ENCODE data around the gene SLC29A3. TPM values are rescaled to one million over a fixed set of nuclear protein-coding genes. Genes with fewer than 3 reads are reported as not detected.

Gene SLC29A3
- total and polyA plus RNA-seq, 2 donors from 2014 or later = 5.3 to 5.7 TPM

DNA sequence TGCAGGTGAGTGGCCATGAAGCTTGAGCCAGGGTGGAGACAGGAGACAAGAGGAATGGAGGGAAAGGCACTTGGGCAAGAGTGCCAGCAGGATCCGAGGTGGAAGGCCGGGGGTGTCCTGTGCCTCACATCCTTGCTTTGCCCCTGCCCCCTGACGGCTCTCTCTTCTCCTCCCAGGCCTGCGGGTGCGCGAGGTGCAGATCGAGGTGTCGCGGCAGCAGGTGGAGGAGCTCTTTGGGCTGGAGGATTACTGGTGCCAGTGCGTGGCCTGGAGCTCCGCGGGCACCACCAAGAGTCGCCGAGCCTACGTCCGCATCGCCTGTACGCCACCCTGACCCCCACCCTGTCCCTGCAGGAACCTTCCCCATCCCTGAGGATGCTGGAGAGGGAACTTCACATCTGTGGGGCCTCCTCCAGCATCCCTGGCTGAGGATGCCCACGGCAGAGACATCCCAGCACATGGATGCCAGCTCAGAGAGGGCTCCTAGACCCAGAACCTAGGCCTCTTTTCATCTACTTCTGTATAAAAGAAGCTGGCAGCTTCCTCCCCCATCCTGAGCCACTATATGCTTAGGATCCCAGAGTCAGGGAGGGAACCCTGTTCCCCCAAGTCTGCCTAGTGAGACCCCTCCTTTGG, 34.4 kb upstream of the SLC29A3 start:
- peaks cover 0 to 5% (median 0%) of the 10 kb centered on the region in 3 donors for H3K4me1 ChIP-seq (ENCODE audit: control insufficient read depth in 2 of 3, insufficient read depth in 2 of 3, low read depth in 1 of 3, low read length in 3 of 3)
- no peaks in the 10 kb centered on the region for H3K27me3 ChIP-seq (ENCODE audit: control insufficient read depth, insufficient read depth, low read length)
- no peak for FAIRE-seq
- no peaks in the 10 kb centered on the region for H3K9me3 ChIP-seq (ENCODE audit: control insufficient read depth in 2 of 3, insufficient read depth in 1 of 3, low read length in 3 of 3)
- no peak overlapping the region for H3K27ac ChIP-seq (ENCODE audit: low read depth in 2 of 2, low read length in 2 of 2)
- TF ChIP-seq, protein P1, sequence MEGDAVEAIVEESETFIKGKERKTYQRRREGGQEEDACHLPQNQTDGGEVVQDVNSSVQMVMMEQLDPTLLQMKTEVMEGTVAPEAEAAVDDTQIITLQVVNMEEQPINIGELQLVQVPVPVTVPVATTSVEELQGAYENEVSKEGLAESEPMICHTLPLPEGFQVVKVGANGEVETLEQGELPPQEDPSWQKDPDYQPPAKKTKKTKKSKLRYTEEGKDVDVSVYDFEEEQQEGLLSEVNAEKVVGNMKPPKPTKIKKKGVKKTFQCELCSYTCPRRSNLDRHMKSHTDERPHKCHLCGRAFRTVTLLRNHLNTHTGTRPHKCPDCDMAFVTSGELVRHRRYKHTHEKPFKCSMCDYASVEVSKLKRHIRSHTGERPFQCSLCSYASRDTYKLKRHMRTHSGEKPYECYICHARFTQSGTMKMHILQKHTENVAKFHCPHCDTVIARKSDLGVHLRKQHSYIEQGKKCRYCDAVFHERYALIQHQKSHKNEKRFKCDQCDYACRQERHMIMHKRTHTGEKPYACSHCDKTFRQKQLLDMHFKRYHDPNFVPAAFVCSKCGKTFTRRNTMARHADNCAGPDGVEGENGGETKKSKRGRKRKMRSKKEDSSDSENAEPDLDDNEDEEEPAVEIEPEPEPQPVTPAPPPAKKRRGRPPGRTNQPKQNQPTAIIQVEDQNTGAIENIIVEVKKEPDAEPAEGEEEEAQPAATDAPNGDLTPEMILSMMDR (IDR thresholded peaks at IDR 0.05; ENCODE audit: borderline replicate concordance, extremely low read depth, insufficient read depth) = no peak
- DNase-seq = no peak
- H3K4me3 ChIP-seq (ENCODE audit: low read length in 3 of 3) = no peak overlapping the region
- H3K9ac ChIP-seq (ENCODE audit: low read length in 3 of 3) = no peak overlapping the region
- peaks cover 0 to 4% (median 3%) of the 10 kb centered on the region in 3 donors for H3K36me3 ChIP-seq (ENCODE audit: control insufficient read depth in 2 of 3, insufficient read depth in 3 of 3, low read length in 3 of 3)
- intact Hi-C loops (cut with DNase I) = loop anchor here (10.0 kb wide), 1 partner anchor 370 kb away; no protein-coding TSS in a partner anchor

DNA sequence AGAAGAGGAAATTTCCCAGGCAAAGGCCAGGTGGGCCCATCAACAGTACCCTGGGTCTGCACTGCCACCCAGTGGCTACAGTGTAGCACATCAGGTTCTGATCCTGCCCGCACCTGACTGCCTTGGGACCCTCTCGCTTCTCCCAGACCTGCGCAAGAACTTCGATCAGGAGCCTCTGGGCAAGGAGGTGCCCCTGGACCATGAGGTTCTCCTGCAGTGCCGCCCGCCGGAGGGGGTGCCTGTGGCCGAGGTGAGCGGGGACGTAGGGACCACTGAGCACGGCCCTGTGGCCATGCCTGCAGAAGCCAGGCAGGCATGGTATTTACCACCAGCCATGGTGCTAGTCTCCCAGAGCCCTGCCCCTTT, 33.9 kb upstream of the SLC29A3 start:
- Histone ChIP-seq H3K9ac (ENCODE audit: low read length in 3 of 3) (no peak overlapping the region), H3K4me3 (ENCODE audit: low read length in 3 of 3) (no peak overlapping the region), H3K27me3 (ENCODE audit: control insufficient read depth, insufficient read depth, low read length) (no peaks in the 10 kb centered on the region), H3K27ac (ENCODE audit: low read depth in 2 of 2, low read length in 2 of 2) (no peak overlapping the region), H3K36me3 (ENCODE audit: control insufficient read depth in 2 of 3, insufficient read depth in 3 of 3, low read length in 3 of 3) (peaks cover 0 to 4% (median 3%) of the 10 kb centered on the region in 3 donors), H3K9me3 (ENCODE audit: control insufficient read depth in 2 of 3, insufficient read depth in 1 of 3, low read length in 3 of 3) (no peaks in the 10 kb centered on the region), H3K4me1 (ENCODE audit: control insufficient read depth in 2 of 3, insufficient read depth in 2 of 3, low read depth in 1 of 3, low read length in 3 of 3) (peaks cover 0 to 2% (median 0%) of the 10 kb centered on the region in 3 donors)
- FAIRE-seq (no peak), DNase-seq (peak in 4 of 5 donors; percentile 61 to 78 (median 67))
- intact Hi-C loops (cut with DNase I) = loop anchor here (10.0 kb wide), 1 partner anchor 370 kb away; no protein-coding TSS in a partner anchor
- TF ChIP-seq, protein P1 (IDR thresholded peaks at IDR 0.05; ENCODE audit: borderline replicate concordance, extremely low read depth, insufficient read depth) = peak; percentile 81

DNA sequence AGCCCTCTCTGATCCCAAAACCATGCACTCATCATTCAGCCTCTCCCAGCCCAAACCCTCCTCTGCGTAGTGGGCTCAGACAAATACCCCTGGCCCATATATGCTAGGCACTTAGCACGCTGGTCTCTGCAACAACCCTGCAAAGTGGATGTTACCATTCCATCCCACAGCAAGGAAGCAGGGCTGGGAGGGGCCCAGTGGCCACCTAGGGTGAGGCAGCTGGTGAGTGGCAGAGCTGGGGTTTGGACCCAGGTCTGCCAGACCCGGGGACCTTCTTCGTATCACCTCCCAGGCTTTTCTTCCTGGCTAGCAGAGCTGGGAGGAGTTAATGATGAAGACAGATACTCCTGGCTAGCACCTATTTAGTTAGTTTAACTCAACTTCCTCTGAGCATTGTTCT, 33.1 kb upstream of the SLC29A3 start:
- no peak overlapping the region for H3K4me3 ChIP-seq (ENCODE audit: low read length in 3 of 3)
- no peaks in the 10 kb centered on the region for H3K27me3 ChIP-seq (ENCODE audit: control insufficient read depth, insufficient read depth, low read length)
- H3K4me1 ChIP-seq (ENCODE audit: control insufficient read depth in 2 of 3, insufficient read depth in 2 of 3, low read depth in 1 of 3, low read length in 3 of 3) = peaks cover 0 to 2% (median 0%) of the 10 kb centered on the region in 3 donors
- TF ChIP-seq, protein P1 (IDR thresholded peaks at IDR 0.05; ENCODE audit: borderline replicate concordance, extremely low read depth, insufficient read depth) = no peak
- no peak overlapping the region for H3K27ac ChIP-seq (ENCODE audit: low read depth in 2 of 2, low read length in 2 of 2)
- FAIRE-seq = no peak
- no peak for DNase-seq
- H3K36me3 ChIP-seq (ENCODE audit: control insufficient read depth in 2 of 3, insufficient read depth in 3 of 3, low read length in 3 of 3) = peaks cover 0 to 4% (median 3%) of the 10 kb centered on the region in 3 donors
- intact Hi-C loops (cut with DNase I) = loop anchor here (10.0 kb wide), 1 partner anchor 371 kb away; no protein-coding TSS in a partner anchor
- H3K9me3 ChIP-seq (ENCODE audit: control insufficient read depth in 2 of 3, insufficient read depth in 1 of 3, low read length in 3 of 3) = no peaks in the 10 kb centered on the region
- H3K9ac ChIP-seq (ENCODE audit: low read length in 3 of 3) = no peak overlapping the region
